Ishikawa (cell line): Measurements from ENCODE around the gene NLE1.

ENCODE experiments used
- CEBPB ChIP-seq: IDR thresholded peaks from 2 replicates; pipeline ENCODE4 v1.6.1; 2012
- CREB1 ChIP-seq: IDR thresholded peaks from 2 replicates; pipeline ENCODE4 v1.6.1; 2012; ENCODE audit warnings: low read depth
- EGR1 ChIP-seq: IDR thresholded peaks from 2 replicates; pipeline ENCODE4 v1.6.1; 2012
- EP300 ChIP-seq: IDR thresholded peaks from 2 replicates; pipeline ENCODE4 v1.6.1; 2012; ENCODE audit warnings: borderline replicate concordance
- FOXM1 ChIP-seq: IDR thresholded peaks from 2 replicates; pipeline ENCODE4 v1.6.1; 2012; ENCODE audit warnings: low read depth, borderline replicate concordance
- MAX ChIP-seq: IDR thresholded peaks from 2 replicates; pipeline ENCODE4 v1.6.1; 2012
- NFIC ChIP-seq: IDR thresholded peaks from 2 replicates; pipeline ENCODE4 v1.6.1; 2012
- RAD21 ChIP-seq: IDR thresholded peaks from 2 replicates; pipeline ENCODE4 v1.6.1; 2012; ENCODE audit warnings: low read depth
- REST ChIP-seq: IDR thresholded peaks from 2 replicates; pipeline ENCODE4 v1.6.1; 2012; ENCODE audit warnings: low read depth, mild to moderate bottlenecking
- TAF1 ChIP-seq: IDR thresholded peaks from 2 replicates; pipeline ENCODE4 v1.6.1; 2012; ENCODE audit warnings: low read depth, mild to moderate bottlenecking
- TCF12 ChIP-seq: IDR thresholded peaks from 2 replicates; pipeline ENCODE4 v1.6.1; 2012; ENCODE audit warnings: low read depth
- TEAD4 ChIP-seq: IDR thresholded peaks from 2 replicates; pipeline ENCODE4 v1.6.1; 2012
- USF1 ChIP-seq: IDR thresholded peaks from 2 replicates; pipeline ENCODE4 v1.6.1; 2012
- YY1 ChIP-seq: IDR thresholded peaks from 2 replicates; pipeline ENCODE4 v1.6.1; 2012; ENCODE audit warnings: low read depth
- ZBTB7A ChIP-seq: IDR thresholded peaks from 2 replicates; pipeline ENCODE4 v1.6.1; 2012; ENCODE audit warnings: low read depth

The NLE1 gene

GRCh38 chr17:35154196-35155165, 12.4 kb upstream of the NLE1 start:
- TF ChIP-seq FOXM1 (no peak), MAX (no peak), CREB1 (no peak), ZBTB7A (no peak), RAD21 (no peak), YY1 (no peak), USF1 (no peak), CEBPB (no peak), EP300 (no peak), EGR1 (no peak), TCF12 (no peak), TEAD4 (no peak), NFIC (no peak), REST (no peak)

GRCh38 chr17:35152421-35153140, 10.5 kb upstream of the NLE1 start:
- TF ChIP-seq RAD21 (no peak), EGR1 (no peak), YY1 (no peak), FOXM1 (no peak), CREB1 (no peak), EP300 (no peak), MAX (no peak), TAF1 (no peak), USF1 (no peak)

- TF ChIP-seq EP300 (no peak), USF1 (no peak), REST (no peak), TEAD4 (no peak)
Measured at GRCh38 chr17:35149941-35150340, 7.8 kb upstream of the NLE1 start.

- TF ChIP-seq TAF1 (no peak), MAX (no peak), YY1 (no peak), USF1 (no peak), RAD21 (no peak)
Measured at GRCh38 chr17:35148144-35148543, 6.0 kb upstream of the NLE1 start.

- TF ChIP-seq REST (no peak), TAF1 (no peak), USF1 (no peak), EP300 (no peak), MAX (no peak), FOXM1 (no peak)
Measured at GRCh38 chr17:35147375-35147905, 5.3 kb upstream of the NLE1 start, which contains the start of gene UNC45B. Gene UNC45B (plus strand): TSS chr17:35147817. CDS start chr17:35148264, 447 bp downstream.
